DMS153 treated with DMSO at 0.1 percent for 48 hours (cell line): ENCODE measurements around the gene CABLES1.
A peak's percentile ranks its signal among the peaks of the same experiment; 100 is the strongest.
"Not testable (repeated sequence)": the region's sequence is repeated elsewhere in the genome, so short reads cannot be mapped to it uniquely, and the experiment has no call there.

Experiments
- DNase-seq: peaks from one replicate; lab custom pipeline; 2025; ENCODE audit not compliant: unreplicated experiment; lab: John Stamatoyannopoulos, UW

Gene CABLES1

GRCh38 chr18:23263551-23264235, 128.4 kb downstream of the CABLES1 start:
- DNase-seq: no peak

DNA sequence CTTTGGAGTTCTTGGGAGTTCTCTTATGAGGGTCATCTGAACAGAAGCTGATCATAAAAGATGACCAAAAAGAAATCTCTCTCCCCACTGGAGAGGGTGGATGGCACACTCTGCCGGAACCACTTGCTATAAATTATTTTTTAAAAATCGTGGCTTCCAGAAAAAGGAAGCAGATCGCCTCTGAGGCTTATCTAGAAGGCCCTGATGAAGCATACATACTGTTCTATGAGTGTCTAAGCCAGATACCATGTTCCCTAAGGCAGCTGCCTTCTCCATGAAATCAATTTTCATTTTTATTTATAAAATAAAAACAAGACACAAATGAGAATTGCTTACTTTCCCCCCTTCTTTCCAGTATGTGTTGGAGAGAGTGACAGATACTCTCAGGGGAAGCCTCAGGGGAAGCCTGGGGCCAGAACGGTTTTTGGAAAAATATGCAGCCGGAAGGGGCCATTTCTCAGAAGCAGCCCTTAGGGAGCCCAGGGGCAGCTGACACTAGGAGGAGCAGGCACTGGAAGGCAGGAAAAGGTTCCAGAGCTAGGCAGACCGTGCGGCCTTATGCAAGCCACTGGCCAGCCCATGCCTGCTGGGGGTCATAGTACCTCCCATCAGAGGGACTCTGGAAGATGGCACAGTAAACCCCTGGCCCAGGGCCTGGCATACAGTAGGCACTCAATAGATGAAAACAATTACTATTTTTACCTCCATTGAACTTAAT, 130.6 kb downstream of the CABLES1 start:
- DNase-seq: no peak

- DNase-seq: no peak
Observed at GRCh38 chr18:23266717-23267446, 131.6 kb downstream of the CABLES1 start.

- DNase-seq: no peak
Observed at GRCh38 chr18:23267447-23267776, 132.1 kb downstream of the CABLES1 start.

DNA sequence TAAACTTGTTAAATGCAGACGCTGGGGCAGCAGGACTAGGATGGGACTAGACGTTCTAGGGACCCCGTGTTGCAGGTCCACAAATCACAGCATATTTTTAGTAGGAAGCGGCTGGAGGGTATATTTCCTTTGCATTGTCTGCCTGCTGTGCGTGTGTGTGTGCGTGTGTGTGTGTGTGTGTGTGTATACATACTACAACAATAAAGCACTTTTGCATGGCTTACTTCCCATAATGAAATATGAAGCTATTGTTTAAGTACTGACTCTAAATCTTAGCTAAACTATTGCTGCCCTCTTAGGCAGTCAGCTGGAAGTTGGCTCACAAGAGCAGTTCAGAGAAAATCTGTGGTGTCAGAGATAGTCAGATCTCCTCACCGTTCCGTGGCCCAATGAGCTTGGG, 133.4 kb downstream of the CABLES1 start:
- DNase-seq: no peak

DNA sequence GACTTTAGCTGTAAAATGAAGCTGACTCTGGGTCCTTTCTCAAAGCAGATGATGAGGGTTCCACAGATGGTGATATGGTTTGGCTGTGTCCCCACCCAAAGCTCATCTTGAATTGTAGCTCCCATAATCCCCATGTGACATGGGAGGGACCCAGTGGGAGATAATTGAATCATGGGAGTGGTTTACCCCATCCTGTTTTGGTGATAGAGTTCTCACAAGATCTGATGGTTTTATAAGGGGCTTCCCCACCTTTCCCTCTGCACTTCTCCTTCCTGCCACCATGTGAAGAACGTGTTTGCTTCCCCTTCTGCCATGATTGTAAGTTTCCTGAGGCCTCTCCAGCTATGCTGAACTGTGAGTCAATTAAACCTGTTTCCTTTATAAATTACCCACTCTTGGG, 133.8 kb downstream of the CABLES1 start:
- DNase-seq: not testable (repeated sequence)

DNA sequence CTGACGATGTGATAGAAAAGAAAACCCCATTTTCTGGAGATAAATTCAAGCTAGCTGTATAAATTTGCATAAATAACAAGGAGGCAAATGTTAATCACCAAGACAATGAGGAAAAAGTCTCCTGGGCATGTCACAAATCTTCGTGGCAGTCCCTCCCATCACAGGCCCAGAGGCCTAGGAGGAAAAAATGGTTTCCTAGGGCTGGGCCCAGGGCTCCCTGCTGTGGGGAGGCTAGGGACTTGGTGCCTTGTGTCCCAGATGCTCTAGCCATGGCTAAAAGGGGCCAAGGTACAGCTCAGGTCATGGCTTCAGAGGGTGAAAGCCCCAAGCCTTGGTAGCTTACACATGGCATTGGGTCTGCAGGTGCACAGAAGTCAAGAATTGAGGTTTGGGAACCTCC, 134.6 kb downstream of the CABLES1 start:
- DNase-seq: no peak

GRCh38 chr18:23270986-23271680, 135.8 kb downstream of the CABLES1 start:
- no peak for DNase-seq

DNA sequence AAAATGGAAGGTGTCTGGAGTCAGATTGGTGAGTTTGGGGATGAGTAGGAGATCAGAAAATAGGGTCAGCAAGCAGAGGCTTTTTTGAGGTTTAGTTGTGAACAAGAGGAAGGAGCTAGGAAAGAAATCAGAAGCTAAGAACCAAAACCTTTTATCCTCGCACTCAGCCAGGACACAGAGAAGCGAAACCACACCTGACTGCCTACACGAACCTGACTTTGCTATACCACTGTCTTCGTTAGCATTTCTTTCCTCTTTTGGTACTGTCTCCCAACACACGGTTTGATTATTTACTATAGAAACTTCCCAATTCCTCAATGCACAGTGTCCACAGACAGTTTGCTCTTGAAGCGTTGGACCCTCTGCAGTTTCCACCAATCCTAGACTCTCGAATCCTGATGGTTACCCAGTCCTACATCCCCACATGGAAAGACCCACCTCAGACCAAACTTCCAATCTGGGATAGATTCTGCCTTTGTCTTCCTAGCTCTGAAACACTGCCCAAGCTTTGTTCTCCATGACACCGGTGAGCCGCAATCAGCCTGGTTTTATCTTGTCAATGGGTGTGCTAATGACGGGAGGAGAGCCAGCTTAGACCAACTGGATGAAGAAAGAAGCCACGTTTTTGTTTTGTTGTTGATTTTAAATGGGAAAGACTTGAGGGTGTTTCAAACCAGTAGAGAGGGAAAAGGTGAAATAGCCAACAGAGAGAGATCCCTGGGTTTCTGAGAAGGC, 137.4 kb downstream of the CABLES1 start:
- no peak for DNase-seq

DNA sequence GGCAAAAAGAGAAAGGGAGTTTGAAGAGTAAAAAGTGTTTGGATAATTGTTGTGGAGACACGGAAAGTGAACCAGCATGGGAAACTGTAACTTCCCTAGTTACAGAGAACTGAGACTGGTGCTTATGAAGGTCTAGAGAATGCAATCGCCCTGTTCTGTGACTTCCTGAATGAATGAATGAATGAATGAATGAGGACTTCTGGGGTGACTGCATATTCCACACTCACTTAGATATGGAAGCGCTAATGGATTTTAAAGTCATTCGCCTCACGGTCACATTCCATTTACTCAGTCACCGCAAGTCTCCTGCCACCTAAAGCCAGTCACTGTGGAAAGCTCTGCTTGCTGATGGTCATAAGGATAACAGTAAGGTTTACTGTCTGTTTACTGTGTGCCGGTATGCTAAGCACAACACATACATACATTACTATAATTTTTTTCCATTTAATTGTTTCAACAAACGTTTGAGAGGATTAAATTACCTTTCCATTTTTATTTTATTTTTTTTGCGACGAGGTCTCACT, 138.2 kb downstream of the CABLES1 start:
- DNase-seq: no peak

DNA sequence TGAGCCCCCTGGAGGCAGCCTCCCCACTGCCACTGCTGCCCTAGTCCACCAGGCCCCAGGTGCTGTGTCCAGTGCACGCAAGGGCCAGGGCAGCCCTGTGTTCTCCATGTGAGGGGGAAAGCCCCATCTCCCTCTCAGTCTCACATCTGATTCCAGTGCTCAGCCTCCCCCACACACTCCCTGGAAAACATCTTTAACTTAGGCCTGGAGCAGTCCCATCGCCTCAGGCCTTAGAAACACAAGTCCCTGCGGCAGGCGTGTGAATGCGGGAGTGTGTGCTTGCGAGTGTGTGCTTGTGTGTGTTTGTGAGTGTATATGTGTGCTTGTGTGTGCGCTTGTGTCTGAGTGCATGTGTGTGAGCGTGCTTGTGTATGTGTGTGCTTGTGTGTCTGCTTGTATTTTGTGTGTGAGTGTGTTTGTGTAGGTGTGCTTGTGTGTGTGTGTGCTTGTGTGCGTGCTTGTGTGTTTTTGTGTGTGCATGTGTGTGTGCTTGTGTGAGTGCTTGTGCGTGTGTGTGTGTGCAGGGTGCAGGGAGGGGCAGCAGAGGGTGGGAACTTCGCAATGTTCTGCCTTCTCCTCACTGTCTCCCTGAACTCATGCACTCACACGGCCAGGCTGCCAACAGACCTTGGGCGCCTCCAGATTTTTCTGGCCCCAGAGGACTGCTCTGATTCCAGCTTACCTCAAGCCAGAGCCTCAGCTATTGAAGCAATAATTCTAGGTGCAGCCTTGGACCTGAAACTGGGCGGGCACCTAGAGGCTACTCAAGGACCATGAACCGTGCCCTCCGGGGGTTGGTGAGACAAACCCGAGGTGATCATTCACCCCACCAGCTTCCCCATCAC, 139.6 kb downstream of the CABLES1 start:
- no peak for DNase-seq

DNA sequence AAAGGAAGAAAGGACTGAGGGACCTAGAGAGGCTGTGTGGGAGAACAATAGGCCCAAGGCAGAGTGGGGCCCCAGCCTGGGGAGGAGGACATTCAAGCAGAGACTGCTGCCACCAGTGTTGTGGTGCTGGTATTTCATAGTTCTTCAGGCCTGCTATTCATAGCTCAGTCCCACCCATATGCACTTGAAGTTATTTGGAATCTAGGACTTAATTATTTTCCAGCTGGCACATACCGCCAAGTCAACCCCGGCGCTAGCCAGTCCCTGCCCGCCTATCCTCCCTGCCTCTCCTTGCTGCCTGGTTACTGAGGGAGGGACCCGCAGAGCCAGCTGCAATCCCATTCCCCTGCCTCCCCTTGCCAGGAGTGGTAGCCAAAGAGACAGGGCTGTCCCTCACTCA, 141.2 kb downstream of the CABLES1 start:
- no peak for DNase-seq

DNA sequence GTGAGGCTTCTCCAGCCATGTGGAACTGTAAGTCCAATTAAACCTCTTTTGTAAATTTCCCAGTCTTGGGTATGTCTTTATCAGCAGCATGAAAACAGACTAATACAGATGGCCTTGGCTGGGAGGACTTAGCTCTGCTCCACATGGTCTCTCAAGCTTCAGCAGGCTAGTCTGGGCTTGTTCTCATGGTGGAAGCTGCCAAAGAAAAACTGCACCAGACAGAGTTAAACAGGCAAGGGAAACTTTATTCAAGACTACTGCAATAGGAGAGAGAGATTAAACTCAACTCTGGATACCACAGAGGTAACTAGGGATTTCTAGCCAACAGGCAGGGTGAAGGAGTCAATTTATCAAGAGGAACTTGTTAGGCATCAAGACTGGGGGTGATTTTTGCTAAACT, 142.1 kb downstream of the CABLES1 start:
- DNase-seq: no peak

DNA sequence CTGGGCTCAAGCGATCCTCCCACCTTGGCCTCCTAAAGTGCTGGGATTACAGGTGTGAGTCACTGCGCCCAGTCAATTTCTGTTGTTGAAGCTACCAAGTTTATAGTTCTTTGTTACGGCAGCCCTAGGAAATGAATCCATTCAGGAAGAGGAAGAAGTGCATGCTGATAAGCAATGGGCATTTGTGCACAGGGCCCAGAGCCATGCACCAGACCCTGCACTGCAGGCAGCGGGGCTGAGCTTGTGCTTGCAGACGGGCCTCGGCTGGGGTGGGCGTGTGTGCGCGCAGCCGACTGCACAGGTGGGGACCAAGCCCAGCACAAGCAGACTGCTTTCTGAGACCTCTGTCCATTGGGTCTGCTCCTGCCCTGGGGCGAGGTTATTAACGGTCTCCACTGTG, 144.6 kb downstream of the CABLES1 start:
- no peak for DNase-seq

DNA sequence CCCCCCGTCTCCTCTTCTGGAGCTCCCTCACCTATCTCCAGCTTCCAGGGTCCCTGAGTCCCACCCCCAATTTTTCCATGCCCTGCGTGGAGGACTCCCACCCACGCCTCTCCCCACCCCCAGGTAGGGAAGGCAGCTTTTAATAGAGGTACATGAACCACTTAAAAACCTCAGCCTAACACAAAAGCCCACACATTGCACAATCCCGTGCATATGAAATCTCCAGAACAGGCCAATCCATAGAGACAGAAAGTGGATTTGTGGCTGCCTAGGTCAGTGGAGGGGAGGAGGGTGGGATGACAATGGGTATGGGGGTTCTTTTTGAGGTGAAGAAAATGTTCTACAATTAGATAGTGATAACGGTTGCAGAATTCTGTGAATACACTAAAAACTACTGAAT, 145.6 kb downstream of the CABLES1 start:
- DNase-seq: no peak

DNA sequence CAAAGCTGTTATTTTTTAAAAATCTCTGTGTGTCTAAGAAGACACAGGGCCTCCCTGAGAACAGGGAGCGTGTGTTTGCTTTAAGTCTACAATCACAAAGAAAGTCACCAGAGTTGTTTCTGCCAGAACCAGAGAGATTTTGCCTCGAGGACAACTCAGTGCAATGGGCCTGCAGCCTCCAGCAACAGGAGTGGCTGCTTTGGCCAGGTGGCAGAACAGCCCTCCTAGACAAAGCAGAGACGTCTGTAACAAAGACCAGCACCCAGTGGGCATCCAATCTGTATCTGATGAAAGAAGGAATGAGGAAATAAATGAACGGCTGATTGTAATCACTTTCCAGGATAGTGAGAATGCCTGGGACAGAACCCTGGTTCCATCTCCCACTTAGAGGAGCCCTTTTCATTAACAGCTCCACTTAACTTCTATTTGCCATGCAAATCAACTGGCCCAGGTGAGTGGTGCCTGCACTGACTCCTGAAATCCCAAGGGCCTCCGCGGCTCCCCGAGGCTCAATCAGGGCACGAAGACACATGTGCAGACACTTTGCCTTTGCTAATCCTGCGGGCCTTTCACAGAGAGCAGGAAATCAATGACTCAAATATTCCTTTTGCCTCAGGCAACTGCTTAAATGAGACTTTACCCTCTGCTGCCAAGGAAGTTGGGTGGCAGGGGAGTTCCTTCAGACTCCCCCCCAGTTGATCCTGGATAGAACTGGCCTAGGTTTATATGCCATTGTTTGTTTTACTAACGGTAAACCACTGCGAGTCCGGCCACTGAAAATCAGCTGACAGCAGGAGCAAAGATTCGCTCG, 146.5 kb downstream of the CABLES1 start:
- peak; percentile 35 for DNase-seq

DNA sequence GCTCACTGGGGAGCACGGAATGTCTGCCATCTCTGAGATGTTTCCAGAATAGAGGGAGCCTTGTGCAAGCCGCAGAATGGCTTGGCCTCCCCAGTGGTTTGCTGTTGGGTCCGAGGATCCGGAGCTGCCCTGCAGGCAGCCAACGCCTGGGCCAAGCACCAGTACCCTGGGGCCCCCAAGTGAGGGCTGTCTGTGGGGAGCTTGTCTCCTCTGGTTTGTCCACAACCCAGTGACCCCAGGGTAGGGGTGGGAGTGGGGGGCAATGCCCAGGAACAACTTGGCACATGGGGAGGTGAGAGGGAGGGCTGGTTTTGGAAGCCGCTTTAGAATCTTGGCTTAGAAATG, 147.1 kb downstream of the CABLES1 start:
- DNase-seq: no peak

- no peak for DNase-seq
Observed at GRCh38 chr18:23283916-23284430, 148.7 kb downstream of the CABLES1 start.

DNA sequence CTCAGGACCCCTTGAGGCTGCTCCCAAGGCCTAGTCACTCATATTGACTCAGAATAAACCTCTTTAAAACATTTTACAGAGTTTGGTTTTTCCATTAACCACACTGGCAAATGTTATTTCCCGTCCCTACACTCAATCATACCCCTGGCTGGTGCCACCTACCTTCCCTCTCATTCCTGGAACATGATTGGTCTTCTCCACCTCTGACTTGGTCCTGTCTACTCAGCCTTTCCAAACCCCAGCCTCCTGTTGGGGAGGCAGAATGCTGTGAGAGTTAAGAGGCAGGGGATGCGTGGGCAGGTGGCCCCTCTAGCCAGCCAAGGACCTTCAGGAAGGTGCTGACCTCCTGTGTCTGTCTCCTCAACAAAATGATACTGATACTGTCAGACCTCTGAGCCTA, 149.3 kb downstream of the CABLES1 start:
- no peak for DNase-seq
